Measurements from ENCODE around the gene NAT16. TPM values are rescaled to one million over a fixed set of nuclear protein-coding genes. Genes with fewer than 3 reads are reported as not detected.

The NAT16 gene
- total and polyA plus RNA-seq, 4 donors = 0.01 TPM; not detected in 3

- DNase-seq (no peak), ATAC-seq (ENCODE audit: insufficient read depth, low FRiP score) (no peak)
- 4 to 6% methylated on average over 27 to 28 of the region's 28 CpGs for WGBS, 2 donors
- Histone ChIP-seq H3K27ac (ENCODE audit: low read depth in 1 of 2, low read length in 1 of 2) (no peak overlapping the region), H3K4me1 (ENCODE audit: control insufficient read depth in 5 of 5, insufficient read depth in 5 of 5, low read length in 5 of 5) (peaks cover 0 to 20% (median 4%) of the 10 kb centered on the region in 5 donors), H3K36me3 (ENCODE audit: control insufficient read depth in 4 of 4, insufficient read depth in 4 of 4, low read length in 4 of 4) (no peaks in the 10 kb centered on the region), H3K9ac (ENCODE audit: insufficient read depth in 1 of 2, low read length in 2 of 2) (no peak overlapping the region), H3K9me3 (ENCODE audit: control insufficient read depth in 4 of 4, insufficient read depth in 3 of 4, low read length in 3 of 4) (peaks cover 0 to 15% (median 0%) of the 10 kb centered on the region in 4 donors), H3K27me3 (ENCODE audit: control insufficient read depth in 3 of 3, insufficient read depth in 3 of 3, low read length in 2 of 3) (peaks cover 26 to 91% (median 85%) of the 10 kb centered on the region in 3 donors), H3K4me3 (no peak overlapping the region)
- TF ChIP-seq CTCF (IDR thresholded peaks at IDR 0.05; ENCODE audit: control extremely low read depth, extremely low read depth) = no peak
These were observed 5.7 kb downstream of the NAT16 start for GRCh38 chr7:101174322-101174854.

- no peak overlapping the region for H3K9ac ChIP-seq (ENCODE audit: insufficient read depth in 1 of 2, low read length in 2 of 2)
- H3K36me3 ChIP-seq (ENCODE audit: control insufficient read depth in 4 of 4, insufficient read depth in 4 of 4, low read length in 4 of 4) = no peaks in the 10 kb centered on the region
- DNase-seq (no peak), ATAC-seq (ENCODE audit: insufficient read depth, low FRiP score) (no peak)
- no peak for TF ChIP-seq CTCF (IDR thresholded peaks at IDR 0.05; ENCODE audit: control extremely low read depth, extremely low read depth)
- peaks cover 0 to 18% (median 4%) of the 10 kb centered on the region in 5 donors for H3K4me1 ChIP-seq (ENCODE audit: control insufficient read depth in 5 of 5, insufficient read depth in 5 of 5, low read length in 5 of 5)
- H3K9me3 ChIP-seq (ENCODE audit: control insufficient read depth in 4 of 4, insufficient read depth in 3 of 4, low read length in 3 of 4) = peaks cover 0 to 17% (median 0%) of the 10 kb centered on the region in 4 donors
- peaks cover 26 to 91% (median 87%) of the 10 kb centered on the region in 3 donors for H3K27me3 ChIP-seq (ENCODE audit: control insufficient read depth in 3 of 3, insufficient read depth in 3 of 3, low read length in 2 of 3)
- WGBS, 2 donors = 5 to 6% methylated on average over 16 of the region's 16 CpGs
- H3K27ac ChIP-seq (ENCODE audit: low read depth in 1 of 2, low read length in 1 of 2) = no peak overlapping the region
- no peak overlapping the region for H3K4me3 ChIP-seq
These were observed 6.3 kb downstream of the NAT16 start for GRCh38 chr7:101173752-101174244.

GRCh38 chr7:101172854-101173751 is 7.0 kb downstream of the NAT16 start:
- Histone ChIP-seq H3K27ac (ENCODE audit: low read depth in 1 of 2, low read length in 1 of 2) (no peak overlapping the region), H3K27me3 (ENCODE audit: control insufficient read depth in 3 of 3, insufficient read depth in 3 of 3, low read length in 2 of 3) (peaks cover 26 to 92% (median 89%) of the 10 kb centered on the region in 3 donors), H3K9ac (ENCODE audit: insufficient read depth in 1 of 2, low read length in 2 of 2) (no peak overlapping the region), H3K4me1 (ENCODE audit: control insufficient read depth in 5 of 5, insufficient read depth in 5 of 5, low read length in 5 of 5) (peaks cover 0 to 18% (median 4%) of the 10 kb centered on the region in 5 donors), H3K4me3 (no peak overlapping the region), H3K36me3 (ENCODE audit: control insufficient read depth in 4 of 4, insufficient read depth in 4 of 4, low read length in 4 of 4) (no peaks in the 10 kb centered on the region), H3K9me3 (ENCODE audit: control insufficient read depth in 4 of 4, insufficient read depth in 3 of 4, low read length in 3 of 4) (peaks cover 0 to 17% (median 0%) of the 10 kb centered on the region in 4 donors)
- 1 to 2% methylated on average over 50 to 53 of the region's 53 CpGs for WGBS, 2 donors
- peak; percentile 55 for ATAC-seq (ENCODE audit: insufficient read depth, low FRiP score)
- DNase-seq = peak; percentile 71 to 86 (median 77)
- no peak for TF ChIP-seq CTCF (IDR thresholded peaks at IDR 0.05; ENCODE audit: control extremely low read depth, extremely low read depth)
